ENCODE data around the gene RERE.

Gene RERE

GRCh38 chr1:8815582-8816151 lies 1.8 kb downstream of the RERE start:
- peak overlapping the region; percentile 92 for H3K4me3 ChIP-seq
- H3K9me3 ChIP-seq (ENCODE audit: low read depth, low read length), result no peaks in the 10 kb centered on the region
- DNase-seq (ENCODE audit: low read depth, low spot score), result no peak
- TF ChIP-seq POLR2AphosphoS5 (IDR thresholded peaks at IDR 0.05; ENCODE audit: borderline replicate concordance, low read depth, low read length), result 0 out of 2 replicates have a peak, but pooled peaks have one; percentile 12
- no peak for TF ChIP-seq FOXP2 (optimal IDR thresholded peaks at IDR 0.05; ENCODE audit: control extremely low read depth, extremely low read length, insufficient read depth)
- H3K36me3 ChIP-seq (ENCODE audit: insufficient read depth, low read length), result no peaks in the 10 kb centered on the region
- no peak overlapping the region; the same call in 1 of the 2 replicates for H3K27ac ChIP-seq
- H3K9ac ChIP-seq (ENCODE audit: insufficient read length), result peak overlapping the region; percentile 93

- Histone ChIP-seq H3K9me3 (ENCODE audit: low read depth, low read length) (no peaks in the 10 kb centered on the region), H3K4me3 (peak overlapping the region; percentile 92), H3K9ac (ENCODE audit: insufficient read length) (no peak overlapping the region), H3K36me3 (ENCODE audit: insufficient read depth, low read length) (no peaks in the 10 kb centered on the region), H3K27ac (0 out of 2 replicates have a peak overlapping the region, but pooled peaks have one; percentile 3)
- TF ChIP-seq FOXP2 (optimal IDR thresholded peaks at IDR 0.05; ENCODE audit: control extremely low read depth, extremely low read length, insufficient read depth), result no peak
- no peak for TF ChIP-seq POLR2AphosphoS5 (IDR thresholded peaks at IDR 0.05; ENCODE audit: borderline replicate concordance, low read depth, low read length)
- no peak for TF ChIP-seq EZH2 (IDR thresholded peaks at IDR 0.05)
- no peak for DNase-seq (ENCODE audit: low read depth, low spot score)
Observed at GRCh38 chr1:8814865-8815264, 2.6 kb downstream of the RERE start.

- Histone ChIP-seq H3K36me3 (ENCODE audit: insufficient read depth, low read length) (no peaks in the 10 kb centered on the region), H3K4me3 (peak overlapping the region; percentile 92; the same call in 1 of the 2 replicates), H3K27ac (0 out of 2 replicates have a peak overlapping the region, but pooled peaks have one; percentile 3), H3K9me3 (ENCODE audit: low read depth, low read length) (no peaks in the 10 kb centered on the region), H3K9ac (ENCODE audit: insufficient read length) (peak overlapping the region; percentile 34)
- TF ChIP-seq POLR2AphosphoS5 (IDR thresholded peaks at IDR 0.05; ENCODE audit: borderline replicate concordance, low read depth, low read length) (no peak), FOXP2 (optimal IDR thresholded peaks at IDR 0.05; ENCODE audit: control extremely low read depth, extremely low read length, insufficient read depth) (no peak), EZH2 (IDR thresholded peaks at IDR 0.05) (no peak)
- no peak for DNase-seq (ENCODE audit: low read depth, low spot score)
Observed at GRCh38 chr1:8813991-8814390, 3.4 kb downstream of the RERE start.

- Histone ChIP-seq H3K4me3 (no peak overlapping the region), H3K27ac (peak overlapping the region; percentile 34; the same call in 1 of the 2 replicates), H3K36me3 (ENCODE audit: insufficient read depth, low read length) (no peaks in the 10 kb centered on the region), H3K9me3 (ENCODE audit: low read depth, low read length) (no peaks in the 10 kb centered on the region), H3K9ac (ENCODE audit: insufficient read length) (peak overlapping the region; percentile 54)
- TF ChIP-seq POLR2AphosphoS5 (IDR thresholded peaks at IDR 0.05; ENCODE audit: borderline replicate concordance, low read depth, low read length) (no peak), EZH2 (IDR thresholded peaks at IDR 0.05) (no peak), FOXP2 (optimal IDR thresholded peaks at IDR 0.05; ENCODE audit: control extremely low read depth, extremely low read length, insufficient read depth) (no peak)
- DNase-seq (ENCODE audit: low read depth, low spot score), result no peak
Observed at GRCh38 chr1:8813016-8813763, 4.2 kb downstream of the RERE start.

- Histone ChIP-seq H3K9ac (ENCODE audit: insufficient read length) (no peak overlapping the region), H3K36me3 (ENCODE audit: insufficient read depth, low read length) (no peaks in the 10 kb centered on the region), H3K27ac (peak overlapping the region; percentile 52), H3K4me3 (no peak overlapping the region), H3K9me3 (ENCODE audit: low read depth, low read length) (no peaks in the 10 kb centered on the region)
- TF ChIP-seq EZH2 (IDR thresholded peaks at IDR 0.05), result no peak
- no peak for TF ChIP-seq FOXP2 (optimal IDR thresholded peaks at IDR 0.05; ENCODE audit: control extremely low read depth, extremely low read length, insufficient read depth)
- TF ChIP-seq POLR2AphosphoS5 (IDR thresholded peaks at IDR 0.05; ENCODE audit: borderline replicate concordance, low read depth, low read length), result no peak
- DNase-seq (ENCODE audit: low read depth, low spot score), result no peak
Observed at GRCh38 chr1:8812081-8812480, 5.4 kb downstream of the RERE start.

- Histone ChIP-seq H3K9ac (ENCODE audit: insufficient read length) (no peak overlapping the region), H3K9me3 (ENCODE audit: low read depth, low read length) (no peaks in the 10 kb centered on the region)
- no peak for TF ChIP-seq EZH2 (IDR thresholded peaks at IDR 0.05)
- TF ChIP-seq FOXP2 (optimal IDR thresholded peaks at IDR 0.05; ENCODE audit: control extremely low read depth, extremely low read length, insufficient read depth), result no peak
- TF ChIP-seq POLR2AphosphoS5 (IDR thresholded peaks at IDR 0.05; ENCODE audit: borderline replicate concordance, low read depth, low read length), result no peak
Observed at GRCh38 chr1:8810987-8811386, 6.5 kb downstream of the RERE start.

GRCh38 chr1:8809342-8809736 lies 8.1 kb downstream of the RERE start:
- H3K9ac ChIP-seq (ENCODE audit: insufficient read length), result no peak overlapping the region
- H3K27ac ChIP-seq, result 0 out of 2 replicates have a peak overlapping the region, but pooled peaks have one; percentile 8
- H3K36me3 ChIP-seq (ENCODE audit: insufficient read depth, low read length), result no peaks in the 10 kb centered on the region
- DNase-seq (ENCODE audit: low read depth, low spot score), result no peak
- no peaks in the 10 kb centered on the region for H3K9me3 ChIP-seq (ENCODE audit: low read depth, low read length)
- TF ChIP-seq EZH2 (IDR thresholded peaks at IDR 0.05) (no peak), FOXP2 (optimal IDR thresholded peaks at IDR 0.05; ENCODE audit: control extremely low read depth, extremely low read length, insufficient read depth) (no peak), POLR2AphosphoS5 (IDR thresholded peaks at IDR 0.05; ENCODE audit: borderline replicate concordance, low read depth, low read length) (no peak)
- H3K4me3 ChIP-seq, result no peak overlapping the region

More at GRCh38 chr1:8810987-8811386, 6.5 kb downstream of the RERE start:
- Histone ChIP-seq H3K27ac (no peak overlapping the region), H3K36me3 (ENCODE audit: insufficient read depth, low read length) (no peaks in the 10 kb centered on the region), H3K4me3 (no peak overlapping the region)
- DNase-seq (ENCODE audit: low read depth, low spot score), result no peak

GRCh38 chr1:8807004-8807403 lies 10.4 kb downstream of the RERE start:
- TF ChIP-seq EZH2 (IDR thresholded peaks at IDR 0.05) (no peak), POLR2AphosphoS5 (IDR thresholded peaks at IDR 0.05; ENCODE audit: borderline replicate concordance, low read depth, low read length) (no peak), FOXP2 (optimal IDR thresholded peaks at IDR 0.05; ENCODE audit: control extremely low read depth, extremely low read length, insufficient read depth) (no peak)
- Histone ChIP-seq H3K9ac (ENCODE audit: insufficient read length) (no peak overlapping the region), H3K4me3 (no peak overlapping the region), H3K9me3 (ENCODE audit: low read depth, low read length) (no peaks in the 10 kb centered on the region), H3K36me3 (ENCODE audit: insufficient read depth, low read length) (no peaks in the 10 kb centered on the region), H3K27ac (no peak overlapping the region)
- DNase-seq (ENCODE audit: low read depth, low spot score), result no peak

Measured in SK-N-MC (cell line).